ENCODE results near the gene AASDH.

- TF ChIP-seq CTCF (IDR thresholded peaks at IDR 0.05) (no peak), EZH2 (IDR thresholded peaks at IDR 0.05; ENCODE audit: borderline replicate concordance, insufficient read depth, low read depth, low read length, poor library complexity, severe bottlenecking) (no peak)
Measured at GRCh38 chr4:56389558-56389957, 2.3 kb upstream of the AASDH start.

All from B cell (primary cell).